Measurements from ENCODE around the gene SIVA1. TPM values are rescaled to one million over a fixed set of nuclear protein-coding genes. Genes with fewer than 3 reads are reported as not detected.
"Not testable (repeated sequence)": the region's sequence is repeated elsewhere in the genome, so short reads cannot be mapped to it uniquely, and the experiment has no call there.

Gene SIVA1
- total and polyA plus RNA-seq, 7 experiments from 2014 or later = 61.4 to 276 (median 91.6) TPM

DNA sequence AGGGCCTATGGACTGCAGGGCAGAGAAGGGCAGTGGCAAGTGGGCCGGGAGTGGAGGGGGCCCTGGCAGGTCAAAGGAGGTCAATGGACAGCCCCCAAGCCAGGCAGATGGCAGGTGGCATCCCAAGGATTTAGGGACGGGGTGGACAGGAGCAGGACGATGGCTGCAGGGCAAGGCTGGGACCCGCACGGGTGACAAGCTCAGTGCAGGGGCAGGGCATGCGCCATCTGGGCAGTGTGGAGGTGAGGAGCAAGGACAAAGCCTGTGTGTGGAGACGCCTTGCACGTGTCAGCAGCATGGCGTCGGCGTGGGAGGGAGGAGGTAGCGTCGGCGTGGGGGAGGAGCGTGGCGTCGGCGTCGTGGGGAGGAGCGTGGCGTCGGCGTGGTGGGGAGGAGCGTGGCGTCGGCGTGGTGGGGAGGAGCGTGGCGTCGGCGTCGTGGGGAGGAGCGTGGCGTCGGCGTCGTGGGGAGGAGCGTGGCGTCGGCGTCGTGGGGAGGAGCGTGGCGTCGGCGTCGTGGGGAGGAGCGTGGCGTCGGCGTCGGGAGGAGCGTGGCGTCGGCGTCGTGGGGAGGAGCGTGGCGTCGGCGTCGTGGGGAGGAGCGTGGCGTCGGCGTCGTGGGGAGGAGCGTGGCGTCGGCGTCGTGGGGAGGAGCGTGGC, 23.6 kb upstream of the SIVA1 start:
- H3K36me3 ChIP-seq (ENCODE audit: control insufficient read depth in 2 of 3, insufficient read depth in 3 of 3, low read length in 3 of 3); H3K4me3 ChIP-seq (ENCODE audit: low read length); intact Hi-C loops (cut with micrococcal nuclease); H3K4me1 Mint-ChIP-seq; H3K27me3 ChIP-seq (ENCODE audit: control insufficient read depth in 2 of 2, insufficient read depth in 2 of 2, low read length in 2 of 2); H3K4me1 ChIP-seq (ENCODE audit: control insufficient read depth in 2 of 2, insufficient read depth in 2 of 2, low read length in 2 of 2); H3K27ac ChIP-seq (ENCODE audit: low read depth, low read length); H3K36me3 Mint-ChIP-seq; H3K9me3 Mint-ChIP-seq; H3K4me3 Mint-ChIP-seq; DNase-seq; CTCF ChIA-PET; H3K27me3 Mint-ChIP-seq; H3K9me3 ChIP-seq (ENCODE audit: control insufficient read depth in 2 of 3, low read length in 3 of 3); ATAC-seq; POLR2A ChIA-PET: not testable (repeated sequence)
- H3K27ac Mint-ChIP-seq = peak overlapping the region in 1 of 9 donors; percentile 25

GRCh38 chr14:104729835-104730181, 23.1 kb upstream of the SIVA1 start:
- POLR2A ChIA-PET = no interaction called here
- CTCF ChIA-PET = no interaction called here
- no peaks in the 10 kb centered on the region for H3K9me3 ChIP-seq (ENCODE audit: control insufficient read depth in 2 of 3, low read length in 3 of 3)
- no peaks in the 10 kb centered on the region for H3K36me3 ChIP-seq (ENCODE audit: control insufficient read depth in 2 of 3, insufficient read depth in 3 of 3, low read length in 3 of 3)
- no peaks in the 10 kb centered on the region for H3K9me3 Mint-ChIP-seq
- peaks cover 0 to 9% (median 0%) of the 10 kb centered on the region in 7 donors for H3K4me1 Mint-ChIP-seq
- intact Hi-C loops (cut with micrococcal nuclease) = no loop called here
- DNase-seq = no peak
- no peak overlapping the region for H3K4me3 Mint-ChIP-seq
- H3K36me3 Mint-ChIP-seq = no peaks in the 10 kb centered on the region
- peak overlapping the region in 1 of 9 donors; percentile 62 for H3K27ac Mint-ChIP-seq
- H3K27ac ChIP-seq (ENCODE audit: low read depth, low read length) = no peak overlapping the region
- no peaks in the 10 kb centered on the region for H3K27me3 ChIP-seq (ENCODE audit: control insufficient read depth in 2 of 2, insufficient read depth in 2 of 2, low read length in 2 of 2)
- no peaks in the 10 kb centered on the region for H3K27me3 Mint-ChIP-seq
- H3K4me3 ChIP-seq (ENCODE audit: low read length) = no peak overlapping the region
- no peak for ATAC-seq
- no peaks in the 10 kb centered on the region for H3K4me1 ChIP-seq (ENCODE audit: control insufficient read depth in 2 of 2, insufficient read depth in 2 of 2, low read length in 2 of 2)

DNA sequence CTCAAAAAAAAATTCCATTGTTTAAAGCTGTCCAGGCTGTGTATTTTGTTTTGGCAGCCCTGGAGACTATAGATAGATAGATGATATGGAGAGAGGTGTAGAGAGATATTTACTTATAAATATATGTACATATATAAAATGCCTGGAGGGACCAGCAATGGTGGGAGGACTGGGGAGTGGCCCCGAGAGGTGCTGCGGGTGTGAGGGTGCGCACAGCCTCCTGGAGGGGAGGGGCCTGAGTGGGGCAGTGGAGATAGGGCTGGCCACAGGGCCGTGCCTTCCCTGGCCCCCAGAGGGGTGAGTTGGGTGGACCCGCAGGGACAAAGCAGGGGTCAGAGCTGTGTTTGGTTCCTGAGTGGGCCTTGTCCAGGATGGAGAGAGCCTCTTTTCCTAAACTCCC, 22.5 kb upstream of the SIVA1 start:
- intact Hi-C loops (cut with micrococcal nuclease) = no loop called here
- Histone ChIP-seq H3K4me1 (ENCODE audit: control insufficient read depth in 2 of 2, insufficient read depth in 2 of 2, low read length in 2 of 2) (no peaks in the 10 kb centered on the region), H3K27me3 (ENCODE audit: control insufficient read depth in 2 of 2, insufficient read depth in 2 of 2, low read length in 2 of 2) (no peaks in the 10 kb centered on the region), H3K4me3 (ENCODE audit: low read length) (no peak overlapping the region), H3K27ac (ENCODE audit: low read depth, low read length) (no peak overlapping the region), H3K9me3 (ENCODE audit: control insufficient read depth in 2 of 3, low read length in 3 of 3) (no peaks in the 10 kb centered on the region), H3K36me3 (ENCODE audit: control insufficient read depth in 2 of 3, insufficient read depth in 3 of 3, low read length in 3 of 3) (no peaks in the 10 kb centered on the region)
- ChIA-PET POLR2A (no interaction called here), CTCF (no interaction called here)
- Mint-ChIP-seq H3K27ac (peak overlapping the region in 1 of 9 donors; percentile 55), H3K27me3 (no peaks in the 10 kb centered on the region), H3K9me3 (no peaks in the 10 kb centered on the region), H3K4me3 (no peak overlapping the region), H3K4me1 (peaks cover 0 to 9% (median 0%) of the 10 kb centered on the region in 7 donors), H3K36me3 (no peaks in the 10 kb centered on the region)
- no peak for DNase-seq
- no peak for ATAC-seq

DNA sequence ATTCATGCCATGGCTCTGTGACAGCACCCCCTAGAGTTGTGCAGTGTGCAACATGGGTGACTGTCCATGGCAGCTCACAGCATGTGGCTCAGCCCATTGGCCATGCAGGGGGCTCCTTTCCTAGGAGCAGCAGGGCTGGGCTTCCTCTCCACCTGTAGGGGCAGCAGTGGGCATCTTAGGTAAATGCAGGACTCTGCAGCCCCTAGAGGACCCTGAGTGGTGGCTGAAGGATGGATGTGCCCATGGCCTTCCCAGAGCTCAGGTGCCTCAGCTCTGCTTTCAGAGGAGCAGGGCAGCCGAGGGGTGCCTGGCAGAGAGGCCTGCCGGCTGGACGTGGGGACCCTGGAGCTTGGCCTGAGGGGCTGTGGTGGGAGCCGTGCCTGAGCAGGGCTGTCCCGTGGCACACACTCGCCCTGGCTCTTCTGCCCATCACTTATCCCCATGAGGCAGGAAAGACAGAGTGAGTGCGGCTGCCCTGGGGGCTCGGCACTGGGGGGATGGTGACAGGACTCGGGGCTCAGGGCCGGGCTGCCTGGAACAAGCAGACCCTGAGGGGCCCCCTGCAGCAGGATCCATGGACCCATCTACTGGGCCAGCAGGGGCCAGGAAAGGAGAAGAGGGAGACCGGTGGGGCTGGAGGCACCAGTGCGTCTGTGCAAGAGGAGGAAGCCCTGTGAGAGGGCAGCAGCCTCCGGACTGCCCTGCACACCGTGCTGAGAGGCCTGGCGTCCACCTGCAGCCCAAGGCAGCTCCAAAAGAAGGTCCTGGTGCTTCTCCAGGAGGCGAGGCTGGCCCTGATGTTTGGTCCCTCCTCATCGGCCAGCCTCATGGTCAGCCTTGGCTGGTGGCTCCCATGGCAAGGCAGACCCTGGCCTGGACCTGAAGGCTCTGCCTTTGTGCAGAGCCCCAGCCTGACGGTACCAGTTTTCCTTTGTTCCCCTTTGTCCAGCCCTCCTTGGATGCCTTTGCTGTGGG, 21.3 kb upstream of the SIVA1 start:
- H3K27ac ChIP-seq (ENCODE audit: low read depth, low read length) = no peak overlapping the region
- Mint-ChIP-seq H3K4me3 (no peak overlapping the region), H3K9me3 (no peaks in the 10 kb centered on the region), H3K36me3 (no peaks in the 10 kb centered on the region), H3K27ac (no peak overlapping the region), H3K27me3 (no peaks in the 10 kb centered on the region), H3K4me1 (peaks cover 0 to 10% (median 0%) of the 10 kb centered on the region in 7 donors)
- no peaks in the 10 kb centered on the region for H3K27me3 ChIP-seq (ENCODE audit: control insufficient read depth in 2 of 2, insufficient read depth in 2 of 2, low read length in 2 of 2)
- no peaks in the 10 kb centered on the region for H3K4me1 ChIP-seq (ENCODE audit: control insufficient read depth in 2 of 2, insufficient read depth in 2 of 2, low read length in 2 of 2)
- CTCF ChIA-PET = no interaction called here
- H3K4me3 ChIP-seq (ENCODE audit: low read length) = no peak overlapping the region
- no peaks in the 10 kb centered on the region for H3K36me3 ChIP-seq (ENCODE audit: control insufficient read depth in 2 of 3, insufficient read depth in 3 of 3, low read length in 3 of 3)
- ATAC-seq (no peak), DNase-seq (no peak)
- H3K9me3 ChIP-seq (ENCODE audit: control insufficient read depth in 2 of 3, low read length in 3 of 3) = no peaks in the 10 kb centered on the region
- intact Hi-C loops (cut with micrococcal nuclease) = no loop called here
- POLR2A ChIA-PET = no interaction called here

DNA sequence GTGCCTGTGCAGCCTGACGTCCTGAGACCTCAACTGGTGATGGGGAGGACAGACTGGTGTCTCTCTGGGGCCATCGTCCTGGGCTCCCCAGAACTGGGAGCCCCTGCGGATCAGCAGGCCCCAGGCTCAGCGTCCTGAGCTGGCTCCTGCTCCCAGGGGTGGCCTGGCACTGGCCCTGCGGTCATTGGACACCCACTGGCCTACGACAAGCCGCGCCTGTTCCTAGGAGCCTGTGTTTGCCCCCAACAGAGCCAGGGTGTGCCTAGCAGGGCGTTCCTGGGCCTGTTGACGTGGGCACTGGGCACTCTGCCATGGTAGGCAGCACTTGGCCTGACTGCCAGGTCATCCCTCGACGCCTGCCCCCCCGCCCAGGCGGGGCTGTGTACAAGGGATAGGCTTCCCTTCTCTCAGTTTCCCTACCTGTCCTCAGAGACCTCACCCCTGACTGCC, 20.6 kb upstream of the SIVA1 start:
- H3K4me1 ChIP-seq (ENCODE audit: control insufficient read depth in 2 of 2, insufficient read depth in 2 of 2, low read length in 2 of 2) = no peaks in the 10 kb centered on the region
- DNase-seq (no peak), ATAC-seq (no peak)
- Mint-ChIP-seq H3K4me3 (no peak overlapping the region), H3K9me3 (no peaks in the 10 kb centered on the region), H3K27ac (no peak overlapping the region), H3K36me3 (no peaks in the 10 kb centered on the region), H3K4me1 (peaks cover 0 to 9% (median 0%) of the 10 kb centered on the region in 7 donors), H3K27me3 (no peaks in the 10 kb centered on the region)
- no peak overlapping the region for H3K4me3 ChIP-seq (ENCODE audit: low read length)
- POLR2A ChIA-PET = no interaction called here
- intact Hi-C loops (cut with micrococcal nuclease) = no loop called here
- H3K9me3 ChIP-seq (ENCODE audit: control insufficient read depth in 2 of 3, low read length in 3 of 3) = no peaks in the 10 kb centered on the region
- no peak overlapping the region for H3K27ac ChIP-seq (ENCODE audit: low read depth, low read length)
- CTCF ChIA-PET = no interaction called here
- H3K36me3 ChIP-seq (ENCODE audit: control insufficient read depth in 2 of 3, insufficient read depth in 3 of 3, low read length in 3 of 3) = no peaks in the 10 kb centered on the region
- no peaks in the 10 kb centered on the region for H3K27me3 ChIP-seq (ENCODE audit: control insufficient read depth in 2 of 2, insufficient read depth in 2 of 2, low read length in 2 of 2)

DNA sequence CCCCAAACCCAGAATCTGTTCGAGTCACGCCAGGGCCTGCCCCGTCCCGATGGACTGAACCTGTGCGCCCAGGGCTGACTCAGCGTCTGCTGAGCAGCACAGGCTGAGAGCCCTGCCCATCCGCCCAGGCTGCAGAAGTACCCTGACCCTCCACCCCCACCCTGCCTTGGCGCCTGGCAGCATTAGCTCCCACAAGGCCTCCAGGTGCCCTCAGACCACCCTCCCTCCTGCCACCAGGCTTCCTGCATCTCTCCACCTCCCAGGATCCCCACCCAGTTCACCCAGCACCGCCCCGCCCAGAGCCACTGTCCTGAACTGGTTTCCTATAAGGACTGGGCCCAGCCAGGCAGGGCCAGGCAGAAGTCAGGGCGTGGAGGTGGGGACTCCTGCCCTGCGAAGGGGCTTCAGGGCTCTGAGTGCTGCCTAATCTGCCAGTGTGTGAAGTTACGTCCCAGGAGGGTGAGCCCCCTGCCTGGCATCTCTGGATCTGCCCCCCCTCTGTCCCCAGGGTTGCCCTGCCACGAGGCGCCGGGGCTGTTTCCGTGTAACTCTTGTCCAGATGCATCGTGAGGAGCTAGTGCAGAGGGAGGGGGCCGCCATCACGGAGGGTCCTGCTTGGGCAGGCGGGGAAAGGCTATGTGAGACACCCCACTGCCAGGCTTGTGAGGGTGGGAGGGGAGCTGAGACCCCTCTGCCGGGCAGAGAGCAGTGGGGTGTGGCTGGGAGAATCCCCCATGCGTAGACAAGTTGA, 19.8 kb upstream of the SIVA1 start:
- no peaks in the 10 kb centered on the region for H3K27me3 ChIP-seq (ENCODE audit: control insufficient read depth in 2 of 2, insufficient read depth in 2 of 2, low read length in 2 of 2)
- no peak for DNase-seq
- H3K27ac ChIP-seq (ENCODE audit: low read depth, low read length) = no peak overlapping the region
- intact Hi-C loops (cut with micrococcal nuclease) = no loop called here
- Mint-ChIP-seq H3K36me3 (no peaks in the 10 kb centered on the region), H3K9me3 (no peaks in the 10 kb centered on the region), H3K27me3 (no peaks in the 10 kb centered on the region), H3K4me1 (peaks cover 0 to 9% (median 0%) of the 10 kb centered on the region in 7 donors), H3K4me3 (no peak overlapping the region), H3K27ac (no peak overlapping the region)
- ChIA-PET POLR2A (no interaction called here), CTCF (no interaction called here)
- no peaks in the 10 kb centered on the region for H3K9me3 ChIP-seq (ENCODE audit: control insufficient read depth in 2 of 3, low read length in 3 of 3)
- no peaks in the 10 kb centered on the region for H3K36me3 ChIP-seq (ENCODE audit: control insufficient read depth in 2 of 3, insufficient read depth in 3 of 3, low read length in 3 of 3)
- no peaks in the 10 kb centered on the region for H3K4me1 ChIP-seq (ENCODE audit: control insufficient read depth in 2 of 2, insufficient read depth in 2 of 2, low read length in 2 of 2)
- ATAC-seq = no peak
- H3K4me3 ChIP-seq (ENCODE audit: low read length) = no peak overlapping the region

Measured in naive thymus-derived CD4-positive, alpha-beta T cell (primary cell).